Dedifferentiated amniotic fluid mesenchymal stem cell (primary cell): ENCODE measurements around the gene NHLRC4.
"Not testable (repeated sequence)": the region's sequence is repeated elsewhere in the genome, so short reads cannot be mapped to it uniquely, and the experiment has no call there.

Source experiments
- DNase-seq: peaks from one replicate; pipeline ENCODE4 v3.0.0-alpha.2; 2016; ENCODE audit errors: extremely low spot score

The NHLRC4 gene

DNA sequence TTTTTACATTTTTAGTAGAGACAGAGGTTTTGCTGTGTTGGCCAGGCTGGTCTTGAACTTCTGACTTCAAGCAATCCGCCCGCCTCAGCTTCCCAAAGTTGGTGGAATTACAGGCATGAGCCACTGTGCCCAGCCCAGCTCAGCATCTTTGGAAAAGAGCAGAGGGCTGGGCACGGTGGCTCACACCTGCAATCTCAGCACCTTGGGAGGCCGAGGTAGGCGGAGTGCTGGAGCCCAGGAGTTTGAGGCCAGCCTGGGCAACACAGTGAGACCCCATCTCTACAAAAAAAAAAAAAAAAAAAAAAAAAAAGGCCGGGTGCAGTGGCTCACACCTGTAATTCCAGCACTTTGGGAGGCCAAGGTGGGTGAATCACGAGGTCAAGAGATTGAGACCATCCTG, 30.9 kb downstream of the NHLRC4 start:
- DNase-seq = not testable (repeated sequence)

DNA sequence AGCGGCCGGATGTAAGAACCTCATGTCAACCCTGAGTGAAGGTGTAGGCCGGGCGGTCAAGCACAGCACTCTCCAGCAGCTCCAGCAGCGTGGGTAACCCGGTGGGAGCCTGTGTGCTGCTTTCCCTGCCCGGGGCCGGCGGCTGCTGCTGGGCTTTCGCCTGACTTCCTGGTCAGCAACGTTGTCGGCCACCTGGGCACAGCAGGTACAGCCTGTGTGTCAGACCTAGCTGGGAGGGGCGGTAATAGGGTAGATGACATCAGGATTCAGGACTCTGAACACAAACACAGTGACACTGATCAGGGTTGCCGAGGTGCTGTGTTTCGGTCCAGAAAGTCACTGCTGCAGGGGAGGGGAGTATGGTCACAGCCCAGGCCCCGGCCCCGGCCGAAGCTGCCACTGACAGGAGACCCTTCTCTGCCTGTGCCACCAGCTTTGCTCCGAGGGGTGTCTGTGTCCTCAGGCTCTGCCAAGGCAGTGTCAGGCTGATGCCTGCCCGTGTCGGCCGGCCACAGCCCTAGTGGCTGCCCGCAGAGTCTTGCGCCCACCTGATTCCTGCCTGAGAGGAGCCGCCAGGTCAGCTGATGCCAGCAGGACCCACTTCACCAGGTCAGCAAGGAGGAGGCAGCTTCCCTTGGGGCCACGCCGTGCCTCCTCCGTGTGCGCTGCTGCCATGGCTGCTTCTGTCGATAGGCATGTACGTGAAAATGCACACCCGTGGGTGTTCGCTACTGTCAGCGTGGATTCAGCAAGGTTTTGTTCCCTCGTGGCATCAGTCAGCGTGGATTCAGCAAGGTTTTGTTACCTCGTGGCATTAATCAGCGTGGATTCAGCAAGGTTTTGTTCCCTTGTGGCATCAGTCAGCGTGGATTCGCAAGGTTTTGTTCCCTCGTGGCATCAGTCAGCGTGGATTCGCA, 32.3 kb downstream of the NHLRC4 start:
- no peak for DNase-seq

DNA sequence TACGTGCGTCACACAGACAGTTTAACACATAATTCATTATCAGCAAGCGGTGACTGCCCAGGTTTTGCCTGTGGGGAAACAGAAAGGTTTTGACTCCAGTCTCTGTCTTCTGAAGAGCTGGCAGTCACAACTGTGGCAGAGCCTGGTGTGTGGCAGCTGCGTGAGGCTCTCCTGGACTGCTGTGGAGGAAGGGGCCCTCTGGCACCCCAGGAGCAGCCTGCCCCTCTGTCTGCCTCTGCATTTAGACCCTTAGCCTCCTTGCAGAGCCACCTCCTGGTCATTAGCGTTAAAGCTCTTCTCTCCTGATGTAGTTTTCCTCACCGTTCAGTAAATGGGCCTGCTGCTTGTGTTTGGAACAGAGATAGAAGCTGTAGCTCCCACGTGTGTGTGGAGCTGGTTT, 34.0 kb downstream of the NHLRC4 start:
- no peak for DNase-seq

DNA sequence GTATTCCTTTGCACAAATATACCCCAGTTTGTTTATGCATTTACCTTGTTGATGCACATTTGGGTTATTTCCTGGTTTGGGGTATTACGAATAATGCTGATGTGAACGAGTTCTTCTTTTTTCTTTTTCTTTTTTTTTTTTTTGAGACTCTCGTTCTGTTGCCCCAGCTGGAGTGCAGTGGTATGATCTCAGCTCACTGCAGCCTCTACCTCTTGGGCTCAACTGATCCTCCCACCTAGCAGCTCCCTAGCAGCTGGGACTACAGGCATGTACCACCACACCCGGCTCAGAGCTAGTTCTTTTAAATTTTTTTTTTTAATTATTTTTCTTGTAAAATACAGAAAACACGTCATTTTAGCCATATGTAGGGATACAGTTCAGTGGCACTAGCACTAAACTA, 37.1 kb downstream of the NHLRC4 start:
- no peak for DNase-seq

DNA sequence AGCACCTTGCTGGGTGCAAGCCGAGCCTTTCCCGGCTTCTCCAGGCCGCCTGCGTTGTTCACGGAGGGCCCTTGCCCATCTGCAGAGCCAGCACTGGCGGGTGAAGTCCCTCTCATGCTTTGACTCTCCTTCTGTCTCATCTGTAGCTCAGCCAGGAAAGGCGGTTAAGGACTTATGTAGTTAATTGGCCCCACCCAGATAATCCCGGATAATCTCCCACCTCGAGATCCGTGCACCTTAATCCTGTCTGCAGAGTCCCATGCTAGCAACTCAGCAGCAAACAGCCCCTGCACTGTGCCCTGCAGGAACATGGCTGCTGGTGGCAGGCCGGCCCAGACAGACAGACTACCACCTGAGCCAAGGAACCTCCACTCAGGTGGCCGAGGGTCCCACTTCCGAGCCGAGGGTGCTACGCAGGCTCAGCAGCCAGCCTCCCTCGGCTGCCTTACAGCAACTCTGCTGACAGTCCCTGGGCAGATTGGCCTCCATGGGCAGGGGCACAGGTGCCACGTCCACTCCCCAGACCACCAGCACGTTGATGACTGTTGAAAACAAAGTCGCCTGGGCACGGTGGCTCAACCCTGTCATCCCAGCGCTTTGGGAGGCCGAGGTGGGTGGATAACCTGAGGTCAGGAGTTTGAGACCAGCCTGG, 40.0 kb downstream of the NHLRC4 start:
- no peak for DNase-seq

DNA sequence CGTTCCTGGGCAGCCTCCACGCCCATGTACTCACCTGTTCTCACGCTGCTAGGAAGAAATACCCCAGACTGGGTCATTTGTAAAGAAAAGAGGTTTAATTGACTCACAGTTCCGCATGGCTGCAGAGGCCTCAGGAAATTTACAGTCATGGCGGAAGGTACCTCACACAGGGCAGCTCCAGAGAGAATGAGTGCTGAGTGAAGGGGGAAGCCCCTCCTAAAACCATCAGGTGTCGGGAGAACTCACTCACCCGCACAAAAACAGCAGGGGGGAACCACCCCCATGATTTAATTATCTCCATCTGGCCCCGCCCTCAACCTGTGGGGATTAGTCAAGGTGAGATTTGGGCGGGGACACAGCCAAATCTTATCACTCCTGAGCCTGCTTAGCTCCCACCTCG, 41.2 kb downstream of the NHLRC4 start:
- DNase-seq = no peak

DNA sequence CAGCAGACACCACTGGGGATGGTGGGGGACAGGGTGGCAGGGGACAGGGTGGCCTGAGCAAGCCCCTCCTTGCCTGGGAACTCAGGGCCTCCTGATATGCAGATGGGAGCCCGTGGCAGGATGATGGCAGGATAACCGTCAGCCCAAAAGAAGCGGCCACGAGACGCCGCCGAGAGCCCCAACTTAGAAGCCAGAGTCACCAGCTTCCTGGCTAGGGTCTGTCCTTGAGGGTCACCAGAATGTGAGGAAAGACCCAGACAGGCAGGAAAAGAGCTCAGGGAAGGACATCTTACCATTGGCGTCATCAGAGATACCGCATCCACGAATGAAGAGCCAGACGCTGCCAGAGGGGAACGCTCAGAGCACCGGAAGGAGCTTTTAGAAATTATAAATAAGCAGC, 42.5 kb downstream of the NHLRC4 start:
- DNase-seq = no peak

DNA sequence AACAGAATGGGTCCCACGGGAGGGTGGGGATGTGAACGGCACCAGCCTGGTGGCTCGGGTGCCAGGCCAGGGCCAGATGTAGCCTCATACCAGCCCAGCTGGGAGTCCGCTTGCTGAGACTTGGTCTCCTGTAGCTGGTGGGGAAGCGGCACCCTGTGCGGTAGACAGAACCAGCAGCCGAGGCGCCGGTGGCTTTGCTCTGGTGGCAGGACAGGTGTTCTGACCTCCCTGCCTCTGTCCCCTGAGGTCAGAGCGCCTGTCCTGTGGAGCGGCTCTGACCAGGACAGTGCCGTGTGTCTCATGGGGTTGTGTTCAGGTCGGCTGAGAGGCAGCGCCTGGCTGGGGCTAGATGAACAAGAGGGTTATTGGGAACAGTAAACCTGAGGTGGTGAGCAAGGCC, 43.2 kb downstream of the NHLRC4 start:
- DNase-seq = no peak

DNA sequence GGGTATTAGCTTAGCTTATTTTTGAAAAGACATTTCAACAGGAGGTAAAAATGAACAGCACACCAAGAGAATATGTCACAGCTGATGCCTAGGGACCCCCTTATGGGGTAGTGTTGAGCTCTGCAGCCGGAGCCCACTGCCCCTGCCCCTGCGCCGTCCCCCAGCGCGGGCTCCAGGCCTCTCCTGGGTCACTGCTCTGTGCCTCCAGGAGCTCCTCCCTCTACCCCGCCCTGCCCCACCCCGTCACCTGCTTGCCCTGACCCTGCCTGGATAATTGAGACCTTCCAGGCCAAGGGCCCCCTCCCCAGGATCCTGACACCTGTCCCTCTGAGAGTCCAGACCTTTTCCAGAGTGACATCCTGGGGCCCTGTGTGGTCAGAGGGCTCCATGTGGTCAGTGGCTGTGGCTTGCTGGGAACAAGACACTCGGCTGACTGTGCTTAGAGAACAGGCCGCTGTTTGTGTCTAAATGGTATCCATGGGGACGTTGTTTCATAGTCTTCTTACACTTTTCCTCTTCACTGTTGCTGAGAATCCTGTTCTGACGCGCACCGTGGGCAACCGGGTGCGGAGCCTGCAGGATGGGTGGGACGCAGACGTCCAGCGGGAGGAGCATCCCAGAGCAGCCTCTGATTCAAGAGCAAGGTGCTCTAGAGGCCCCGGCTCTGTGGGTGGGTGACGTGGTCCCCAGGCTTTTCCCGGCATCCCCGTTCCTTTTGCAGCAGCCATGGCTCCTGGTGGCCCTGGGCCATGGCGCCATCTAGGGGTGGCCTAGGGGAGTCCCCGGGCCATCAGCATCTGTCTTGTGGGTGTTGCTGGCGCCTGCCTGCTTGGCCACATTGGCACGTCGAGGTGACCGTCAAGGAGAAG, 43.9 kb downstream of the NHLRC4 start:
- DNase-seq = no peak

DNA sequence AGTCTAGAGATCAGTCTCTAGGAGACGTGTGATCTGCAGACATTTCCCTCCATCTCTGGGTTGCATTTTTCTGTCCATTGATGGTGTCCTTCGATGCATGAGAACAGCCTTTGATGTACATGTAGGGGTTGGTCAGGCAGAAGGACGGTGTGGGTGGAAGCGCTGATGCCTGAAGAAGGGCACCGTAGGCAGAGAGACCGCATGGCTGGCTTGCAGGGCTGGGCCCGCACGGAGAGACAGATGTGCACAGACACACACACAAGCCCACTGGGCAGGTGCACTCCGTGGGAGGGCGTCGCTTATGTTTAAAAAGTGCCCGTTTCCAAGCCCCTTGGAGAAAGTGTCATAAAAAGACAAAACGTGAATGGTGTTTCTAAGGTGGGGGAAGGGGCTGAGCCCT, 48.3 kb downstream of the NHLRC4 start:
- no peak for DNase-seq

DNA sequence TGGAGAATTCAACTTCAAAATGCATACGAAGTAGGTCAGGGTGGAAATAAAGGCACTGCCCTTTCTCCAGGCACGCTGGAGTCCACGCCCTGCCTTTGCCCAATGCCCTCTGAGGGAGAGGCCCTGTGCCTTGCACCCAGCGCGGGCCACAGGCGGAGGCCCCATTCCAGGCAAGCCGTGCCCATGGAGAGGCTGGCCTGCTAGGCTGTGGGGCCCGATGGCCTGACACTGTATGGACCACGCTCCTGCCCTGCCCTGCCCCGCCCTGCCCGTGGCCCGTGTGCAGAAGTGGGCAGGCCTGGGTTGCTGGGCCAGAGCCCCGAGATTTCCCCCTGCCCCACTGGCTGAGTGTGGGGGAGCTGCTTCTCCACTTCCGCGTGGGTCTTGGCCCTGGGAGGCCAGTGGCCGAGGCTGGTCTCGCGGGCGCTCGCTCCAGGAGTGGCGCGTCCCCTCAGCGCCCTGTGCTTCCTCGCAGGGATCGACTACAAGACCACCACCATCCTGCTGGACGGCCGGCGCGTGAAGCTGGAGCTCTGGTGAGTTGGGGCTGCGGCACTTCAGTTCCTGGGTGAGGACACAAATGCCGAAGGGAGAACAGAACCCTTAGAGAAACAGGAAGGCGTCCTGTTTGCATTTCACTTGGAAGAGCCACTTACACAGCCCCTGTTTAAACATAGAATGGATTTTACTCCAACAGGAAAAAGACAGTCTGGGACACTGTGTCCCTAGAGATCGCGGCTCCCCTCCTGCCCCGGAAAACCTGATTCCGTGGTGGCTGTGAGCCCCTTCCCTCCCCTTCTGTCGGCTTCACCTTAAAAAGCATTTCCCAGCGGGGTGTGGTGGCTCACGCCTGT, 50.2 kb downstream of the NHLRC4 start:
- DNase-seq = no peak

DNA sequence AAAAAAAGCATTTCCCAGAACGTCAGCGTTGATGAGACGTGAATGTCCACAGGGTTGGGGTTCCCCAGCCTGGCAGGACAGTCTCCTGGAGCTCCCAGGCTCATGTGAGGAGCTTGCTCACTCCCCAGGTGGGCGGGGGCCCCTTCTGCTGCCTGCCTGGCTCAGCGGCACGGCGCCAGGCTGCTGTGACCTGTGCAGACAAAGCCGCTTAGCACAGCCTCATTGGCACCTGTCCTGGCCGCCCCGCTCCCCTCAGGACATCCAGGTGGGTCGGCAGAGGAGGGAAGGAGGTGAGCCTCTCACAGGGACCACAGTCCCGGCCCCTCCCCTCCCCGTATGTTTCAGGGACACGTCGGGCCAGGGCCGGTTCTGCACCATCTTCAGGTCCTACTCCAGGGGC, 51.0 kb downstream of the NHLRC4 start:
- no peak for DNase-seq
